ENCODE data around the gene MEGF8.

DNA sequence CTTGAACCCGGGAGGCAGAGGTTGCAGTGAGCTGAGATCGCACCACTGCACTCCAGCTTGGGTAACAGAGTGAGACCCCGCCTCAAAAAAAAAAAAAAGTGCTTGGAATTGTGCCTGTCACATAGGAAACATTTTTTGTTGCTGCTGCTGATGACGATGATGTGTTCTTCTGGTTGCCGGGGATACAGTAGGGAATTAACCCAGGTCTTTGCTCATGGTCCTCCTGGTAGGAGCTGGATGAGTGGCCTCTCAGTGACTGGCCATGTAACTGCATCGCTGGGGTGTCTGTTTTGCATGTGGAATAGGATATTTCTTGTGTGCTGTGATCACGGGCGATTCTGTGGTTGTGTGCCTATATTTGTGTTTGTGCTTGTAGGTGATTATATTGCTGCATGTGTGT, 69.3 kb downstream of the MEGF8 start:
- TF ChIP-seq, protein P1, sequence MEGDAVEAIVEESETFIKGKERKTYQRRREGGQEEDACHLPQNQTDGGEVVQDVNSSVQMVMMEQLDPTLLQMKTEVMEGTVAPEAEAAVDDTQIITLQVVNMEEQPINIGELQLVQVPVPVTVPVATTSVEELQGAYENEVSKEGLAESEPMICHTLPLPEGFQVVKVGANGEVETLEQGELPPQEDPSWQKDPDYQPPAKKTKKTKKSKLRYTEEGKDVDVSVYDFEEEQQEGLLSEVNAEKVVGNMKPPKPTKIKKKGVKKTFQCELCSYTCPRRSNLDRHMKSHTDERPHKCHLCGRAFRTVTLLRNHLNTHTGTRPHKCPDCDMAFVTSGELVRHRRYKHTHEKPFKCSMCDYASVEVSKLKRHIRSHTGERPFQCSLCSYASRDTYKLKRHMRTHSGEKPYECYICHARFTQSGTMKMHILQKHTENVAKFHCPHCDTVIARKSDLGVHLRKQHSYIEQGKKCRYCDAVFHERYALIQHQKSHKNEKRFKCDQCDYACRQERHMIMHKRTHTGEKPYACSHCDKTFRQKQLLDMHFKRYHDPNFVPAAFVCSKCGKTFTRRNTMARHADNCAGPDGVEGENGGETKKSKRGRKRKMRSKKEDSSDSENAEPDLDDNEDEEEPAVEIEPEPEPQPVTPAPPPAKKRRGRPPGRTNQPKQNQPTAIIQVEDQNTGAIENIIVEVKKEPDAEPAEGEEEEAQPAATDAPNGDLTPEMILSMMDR (IDR thresholded peaks at IDR 0.05; ENCODE audit: insufficient read depth, low read length) = no peak
- TF ChIP-seq, protein P2, sequence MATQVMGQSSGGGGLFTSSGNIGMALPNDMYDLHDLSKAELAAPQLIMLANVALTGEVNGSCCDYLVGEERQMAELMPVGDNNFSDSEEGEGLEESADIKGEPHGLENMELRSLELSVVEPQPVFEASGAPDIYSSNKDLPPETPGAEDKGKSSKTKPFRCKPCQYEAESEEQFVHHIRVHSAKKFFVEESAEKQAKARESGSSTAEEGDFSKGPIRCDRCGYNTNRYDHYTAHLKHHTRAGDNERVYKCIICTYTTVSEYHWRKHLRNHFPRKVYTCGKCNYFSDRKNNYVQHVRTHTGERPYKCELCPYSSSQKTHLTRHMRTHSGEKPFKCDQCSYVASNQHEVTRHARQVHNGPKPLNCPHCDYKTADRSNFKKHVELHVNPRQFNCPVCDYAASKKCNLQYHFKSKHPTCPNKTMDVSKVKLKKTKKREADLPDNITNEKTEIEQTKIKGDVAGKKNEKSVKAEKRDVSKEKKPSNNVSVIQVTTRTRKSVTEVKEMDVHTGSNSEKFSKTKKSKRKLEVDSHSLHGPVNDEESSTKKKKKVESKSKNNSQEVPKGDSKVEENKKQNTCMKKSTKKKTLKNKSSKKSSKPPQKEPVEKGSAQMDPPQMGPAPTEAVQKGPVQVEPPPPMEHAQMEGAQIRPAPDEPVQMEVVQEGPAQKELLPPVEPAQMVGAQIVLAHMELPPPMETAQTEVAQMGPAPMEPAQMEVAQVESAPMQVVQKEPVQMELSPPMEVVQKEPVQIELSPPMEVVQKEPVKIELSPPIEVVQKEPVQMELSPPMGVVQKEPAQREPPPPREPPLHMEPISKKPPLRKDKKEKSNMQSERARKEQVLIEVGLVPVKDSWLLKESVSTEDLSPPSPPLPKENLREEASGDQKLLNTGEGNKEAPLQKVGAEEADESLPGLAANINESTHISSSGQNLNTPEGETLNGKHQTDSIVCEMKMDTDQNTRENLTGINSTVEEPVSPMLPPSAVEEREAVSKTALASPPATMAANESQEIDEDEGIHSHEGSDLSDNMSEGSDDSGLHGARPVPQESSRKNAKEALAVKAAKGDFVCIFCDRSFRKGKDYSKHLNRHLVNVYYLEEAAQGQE (IDR thresholded peaks at IDR 0.05; ENCODE audit: insufficient replicate concordance, low read depth) = no peak
- TF ChIP-seq POLR2AphosphoS5 (IDR thresholded peaks at IDR 0.05; ENCODE audit: low read depth) (no peak), GABPA (IDR thresholded peaks at IDR 0.05; ENCODE audit: low read depth) (no peak)

Measured in HL-60 (cell line).